ENCODE data around the gene ADAMTS1. TPM values are rescaled to one million over a fixed set of nuclear protein-coding genes. Genes with fewer than 3 reads are reported as not detected.
"Not testable (repeated sequence)": the region's sequence is repeated elsewhere in the genome, so short reads cannot be mapped to it uniquely, and the experiment has no call there.

The ADAMTS1 gene
- total and polyA plus RNA-seq, 9 donors: 93.7 to 532 (median 282) TPM

DNA sequence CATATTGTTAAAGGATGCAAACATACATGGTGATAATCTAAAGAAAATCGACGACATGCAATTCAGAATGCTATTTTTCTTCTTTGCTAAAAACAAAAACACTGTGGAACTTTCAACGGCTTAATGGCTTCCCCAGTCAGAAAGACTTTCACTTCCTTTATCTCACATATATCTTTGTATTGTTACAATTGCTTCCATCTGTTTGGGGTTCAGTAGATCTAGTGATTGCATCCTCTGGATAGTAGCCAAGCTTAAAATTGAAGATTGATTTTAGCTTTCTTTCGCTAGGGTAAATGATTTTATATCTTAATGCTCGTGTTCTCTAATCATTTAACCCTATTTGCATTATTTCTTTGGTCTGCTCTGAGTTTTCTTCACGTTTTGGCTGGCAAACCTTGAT lies 31.8 kb upstream of the ADAMTS1 start:
- H3K27me3 ChIP-seq: no peaks in the 10 kb centered on the region
- H3K4me3 ChIP-seq: no peak overlapping the region
- no peaks in the 10 kb centered on the region for H3K9me3 ChIP-seq
- H3K27ac ChIP-seq: no peak overlapping the region
- no peak for DNase-seq
- no peaks in the 10 kb centered on the region for H3K36me3 ChIP-seq
- intact Hi-C loops (cut with DNase I): no loop called here
- 83 to 88% (median 85%) methylated on average over 6 of the region's 6 CpGs for WGBS, 3 donors
- no peaks in the 10 kb centered on the region for H3K4me1 ChIP-seq (ENCODE audit: insufficient read depth)
- no peak for TF ChIP-seq POLR2A (IDR thresholded peaks at IDR 0.05)
- TF ChIP-seq, protein P1, sequence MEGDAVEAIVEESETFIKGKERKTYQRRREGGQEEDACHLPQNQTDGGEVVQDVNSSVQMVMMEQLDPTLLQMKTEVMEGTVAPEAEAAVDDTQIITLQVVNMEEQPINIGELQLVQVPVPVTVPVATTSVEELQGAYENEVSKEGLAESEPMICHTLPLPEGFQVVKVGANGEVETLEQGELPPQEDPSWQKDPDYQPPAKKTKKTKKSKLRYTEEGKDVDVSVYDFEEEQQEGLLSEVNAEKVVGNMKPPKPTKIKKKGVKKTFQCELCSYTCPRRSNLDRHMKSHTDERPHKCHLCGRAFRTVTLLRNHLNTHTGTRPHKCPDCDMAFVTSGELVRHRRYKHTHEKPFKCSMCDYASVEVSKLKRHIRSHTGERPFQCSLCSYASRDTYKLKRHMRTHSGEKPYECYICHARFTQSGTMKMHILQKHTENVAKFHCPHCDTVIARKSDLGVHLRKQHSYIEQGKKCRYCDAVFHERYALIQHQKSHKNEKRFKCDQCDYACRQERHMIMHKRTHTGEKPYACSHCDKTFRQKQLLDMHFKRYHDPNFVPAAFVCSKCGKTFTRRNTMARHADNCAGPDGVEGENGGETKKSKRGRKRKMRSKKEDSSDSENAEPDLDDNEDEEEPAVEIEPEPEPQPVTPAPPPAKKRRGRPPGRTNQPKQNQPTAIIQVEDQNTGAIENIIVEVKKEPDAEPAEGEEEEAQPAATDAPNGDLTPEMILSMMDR (IDR thresholded peaks at IDR 0.05): no peak
- no peak for TF ChIP-seq EP300 (IDR thresholded peaks at IDR 0.05)

DNA sequence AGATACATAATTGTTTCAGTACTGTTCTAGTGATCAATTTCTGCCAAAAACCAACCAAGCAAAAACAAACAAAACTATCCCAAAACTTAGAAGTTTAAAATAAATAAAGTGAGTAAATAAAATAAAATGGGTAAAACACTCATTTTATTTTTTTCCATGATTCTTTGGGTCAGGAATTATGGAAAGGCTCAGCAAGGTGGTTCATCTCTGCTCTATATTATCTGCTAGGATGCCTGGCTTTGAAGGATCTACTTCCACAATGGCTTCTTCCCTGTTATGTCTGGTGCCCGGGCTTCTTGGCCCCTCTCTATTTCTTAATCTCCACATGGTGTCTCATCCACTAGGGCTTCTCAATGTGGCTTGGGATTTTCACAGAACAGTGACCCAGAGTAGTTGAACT lies 29.1 kb upstream of the ADAMTS1 start:
- no peak overlapping the region for H3K4me3 ChIP-seq
- H3K4me1 ChIP-seq (ENCODE audit: insufficient read depth): no peaks in the 10 kb centered on the region
- H3K36me3 ChIP-seq: no peaks in the 10 kb centered on the region
- 92 to 96% (median 93%) methylated on average over 1 of the region's 1 CpG for WGBS, 3 donors
- no peaks in the 10 kb centered on the region for H3K9me3 ChIP-seq
- no peaks in the 10 kb centered on the region for H3K27me3 ChIP-seq
- no peak overlapping the region for H3K27ac ChIP-seq
- DNase-seq: no peak
- TF ChIP-seq, protein P1 (IDR thresholded peaks at IDR 0.05): no peak
- TF ChIP-seq EP300 (IDR thresholded peaks at IDR 0.05): no peak
- no peak for TF ChIP-seq POLR2A (IDR thresholded peaks at IDR 0.05)
- intact Hi-C loops (cut with DNase I): no loop called here

DNA sequence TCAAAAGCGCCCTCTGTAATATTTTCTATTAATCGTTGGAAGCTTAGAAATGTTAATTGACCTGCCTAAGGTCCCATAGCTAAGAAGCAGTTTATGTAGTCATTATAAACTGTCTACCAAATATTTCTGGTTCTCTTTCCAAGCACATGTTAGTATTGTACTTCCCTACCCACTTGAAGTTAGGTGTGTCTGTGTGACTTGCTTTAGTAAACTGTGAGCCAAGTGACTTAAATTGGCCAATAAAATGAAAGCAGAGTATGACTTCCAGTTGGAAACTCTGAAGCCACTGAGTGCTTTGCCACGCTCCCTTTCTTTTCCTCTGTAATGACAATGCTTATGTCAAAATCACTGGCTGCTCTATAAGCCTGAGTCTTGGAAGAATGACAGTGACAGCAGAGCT lies 20.6 kb upstream of the ADAMTS1 start:
- intact Hi-C loops (cut with DNase I): no loop called here
- 90 to 94% (median 92%) methylated on average over 3 of the region's 3 CpGs for WGBS, 3 donors
- no peak overlapping the region for H3K4me3 ChIP-seq
- no peak for DNase-seq
- H3K4me1 ChIP-seq (ENCODE audit: insufficient read depth): no peaks in the 10 kb centered on the region
- no peaks in the 10 kb centered on the region for H3K27me3 ChIP-seq
- H3K9me3 ChIP-seq: no peaks in the 10 kb centered on the region
- no peak overlapping the region for H3K27ac ChIP-seq
- H3K36me3 ChIP-seq: no peaks in the 10 kb centered on the region
- TF ChIP-seq EP300 (IDR thresholded peaks at IDR 0.05) (no peak), POLR2A (IDR thresholded peaks at IDR 0.05) (no peak)
- TF ChIP-seq, protein P1 (IDR thresholded peaks at IDR 0.05): no peak

DNA sequence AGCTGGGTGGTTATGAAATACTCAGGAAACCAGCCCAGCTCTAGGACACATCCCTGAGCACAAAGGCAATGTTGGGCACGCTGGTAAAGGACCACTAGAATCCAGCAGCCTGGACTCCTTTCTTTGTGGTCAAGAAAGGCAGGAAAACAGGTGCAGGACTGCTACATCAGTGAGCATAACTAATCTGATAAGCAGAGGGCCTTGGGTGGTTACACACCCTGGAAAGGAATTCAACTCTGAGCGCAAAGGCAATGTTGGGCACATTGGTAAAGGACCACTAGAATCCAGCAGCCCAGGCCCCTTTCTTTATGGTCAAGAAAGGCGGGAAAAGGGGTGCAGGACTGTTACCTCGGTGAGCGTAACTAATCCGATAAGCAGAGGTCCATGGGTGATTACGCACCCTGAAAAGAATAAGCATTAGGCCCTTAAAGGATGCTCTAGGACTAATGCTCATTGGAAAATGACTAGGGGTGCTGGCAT lies 11.7 kb upstream of the ADAMTS1 start:
- not testable (repeated sequence) for H3K4me1 ChIP-seq (ENCODE audit: insufficient read depth); H3K36me3 ChIP-seq; H3K27ac ChIP-seq; H3K4me3 ChIP-seq; H3K27me3 ChIP-seq; DNase-seq; H3K9me3 ChIP-seq
- intact Hi-C loops (cut with DNase I): loop anchor here in 1 of 4 donors (10.0 kb wide), 2 partner anchors 1478 to 1888 kb away; no protein-coding TSS in a partner anchor
- WGBS, 3 donors: 95 to 98% (median 96%) methylated on average over 7 of the region's 7 CpGs

DNA sequence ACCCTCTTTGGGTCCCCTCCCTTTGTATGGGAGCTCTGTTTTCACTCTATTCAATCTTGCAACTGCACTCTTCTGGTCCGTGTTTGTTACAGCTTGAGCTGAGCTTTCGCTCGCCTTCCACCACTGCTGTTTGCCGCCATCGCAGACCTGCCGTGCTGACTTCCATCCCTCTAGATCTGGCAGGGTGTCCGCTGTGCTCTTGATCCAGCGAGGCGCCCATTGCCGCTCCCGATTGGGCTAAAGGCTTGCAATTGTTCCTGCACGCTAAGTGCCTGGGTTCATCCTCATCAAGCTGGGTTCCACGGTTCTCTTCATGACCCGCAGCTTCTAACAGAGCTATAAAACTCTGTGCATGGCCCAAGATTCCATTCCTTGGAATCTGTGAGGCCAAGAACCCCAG lies 9.5 kb upstream of the ADAMTS1 start:
- not testable (repeated sequence) for H3K27ac ChIP-seq; H3K4me1 ChIP-seq (ENCODE audit: insufficient read depth); DNase-seq; H3K9me3 ChIP-seq; H3K4me3 ChIP-seq; H3K36me3 ChIP-seq; H3K27me3 ChIP-seq
- intact Hi-C loops (cut with DNase I): loop anchor here (5.0 to 10.0 kb wide), 4 partner anchors 848 to 1890 kb away; no protein-coding TSS in a partner anchor
- WGBS, 3 donors: 95 to 98% (median 96%) methylated on average over 14 of the region's 14 CpGs
